HFFc6 (cell line): ENCODE results near the gene METRN. TPM values are rescaled to one million over a fixed set of nuclear protein-coding genes. Genes with fewer than 3 reads are reported as not detected.

Experiments
- DNase-seq: peaks from one replicate; pipeline ENCODE4 v3.0.0-alpha.2; 2018
- H3K27ac Mint-ChIP-seq: 2 replicates; pipeline ENCODE4 v1.8.0; 2020; ENCODE audit warnings: mild to moderate bottlenecking, mixed read lengths
- H3K27me3 Mint-ChIP-seq: 2 replicates; pipeline ENCODE4 v1.8.0; 2021; ENCODE audit warnings: mild to moderate bottlenecking, moderate library complexity, mixed read lengths; ENCODE audit not compliant: insufficient read depth
- H3K36me3 Mint-ChIP-seq: 2 replicates; pipeline ENCODE4 v1.8.0; 2021; ENCODE audit warnings: low read depth, mixed read lengths
- H3K4me1 Mint-ChIP-seq: 2 replicates; pipeline ENCODE4 v1.8.0; 2020; ENCODE audit warnings: low read depth, mixed read lengths
- H3K4me3 Mint-ChIP-seq: 2 replicates; pipeline ENCODE4 v1.8.0; 2020; ENCODE audit warnings: mild to moderate bottlenecking, moderate library complexity, mixed read lengths
- H3K9me3 Mint-ChIP-seq: 2 replicates; pipeline ENCODE4 v1.8.0; 2020; ENCODE audit warnings: mild to moderate bottlenecking, mixed read lengths
- CTCF ChIP-seq: fragments of 200-600 bp; sonication (generic); IDR thresholded peaks from 2 replicates; pipeline ENCODE4 v1.5.0; 2021; ENCODE audit warnings: antibody characterized with exemption, mild to moderate bottlenecking
- total RNA-seq, 6 experiments: library from RNA; stranded (reverse); fragmentation: NEBNext Ultra II Directional; extraction: Animal tissue kit (Norgen Biotek cat#: 25700); gene quantifications; 2 replicates in 1 of 6; 3 replicates in 5 of 6; pipeline ENCODE4 v1.2.3, GENCODE V29; 2021

Gene METRN
- total RNA-seq, 6 experiments from 2014 or later: 61.5 to 103 (median 70.4) TPM

- no peak for DNase-seq
- Mint-ChIP-seq H3K27ac (no peak overlapping the region), H3K9me3 (no peaks in the 10 kb centered on the region), H3K4me1 (no peaks in the 10 kb centered on the region; the same call in 1 of the 2 replicates), H3K27me3 (peaks cover 5% of the 10 kb centered on the region), H3K36me3 (no peaks in the 10 kb centered on the region), H3K4me3 (no peak overlapping the region)
- peak; percentile 48 for TF ChIP-seq CTCF
These were observed 49.3 kb downstream of the METRN start for GRCh38 chr16:764184-764750.

GRCh38 chr16:764848-765487 lies 50.0 kb downstream of the METRN start:
- no peaks in the 10 kb centered on the region; the same call in 1 of the 2 replicates for H3K4me1 Mint-ChIP-seq
- H3K27ac Mint-ChIP-seq: no peak overlapping the region
- TF ChIP-seq CTCF: no peak
- H3K36me3 Mint-ChIP-seq: no peaks in the 10 kb centered on the region
- no peak overlapping the region for H3K4me3 Mint-ChIP-seq
- peaks cover under 1% of the 10 kb centered on the region; the same call in 1 of the 2 replicates for H3K27me3 Mint-ChIP-seq
- DNase-seq: no peak
- no peaks in the 10 kb centered on the region for H3K9me3 Mint-ChIP-seq

GRCh38 chr16:765488-765865 lies 50.6 kb downstream of the METRN start:
- H3K4me3 Mint-ChIP-seq: no peak overlapping the region
- DNase-seq: no peak
- H3K36me3 Mint-ChIP-seq: no peaks in the 10 kb centered on the region
- no peaks in the 10 kb centered on the region for H3K27me3 Mint-ChIP-seq
- no peak overlapping the region for H3K27ac Mint-ChIP-seq
- no peaks in the 10 kb centered on the region for H3K9me3 Mint-ChIP-seq
- no peaks in the 10 kb centered on the region for H3K4me1 Mint-ChIP-seq
- no peak for TF ChIP-seq CTCF

- Mint-ChIP-seq H3K4me1 (no peaks in the 10 kb centered on the region), H3K9me3 (no peaks in the 10 kb centered on the region), H3K36me3 (no peaks in the 10 kb centered on the region), H3K4me3 (no peak overlapping the region), H3K27me3 (no peaks in the 10 kb centered on the region), H3K27ac (no peak overlapping the region)
- TF ChIP-seq CTCF: no peak
- DNase-seq: no peak
These were observed 51.3 kb downstream of the METRN start for GRCh38 chr16:766008-766819.

- no peak for DNase-seq
- no peak overlapping the region for H3K4me3 Mint-ChIP-seq
- no peaks in the 10 kb centered on the region for H3K4me1 Mint-ChIP-seq
- no peaks in the 10 kb centered on the region for H3K36me3 Mint-ChIP-seq
- no peaks in the 10 kb centered on the region for H3K9me3 Mint-ChIP-seq
- no peak for TF ChIP-seq CTCF
- no peaks in the 10 kb centered on the region for H3K27me3 Mint-ChIP-seq
- H3K27ac Mint-ChIP-seq: no peak overlapping the region
These were observed 52.1 kb downstream of the METRN start for GRCh38 chr16:766820-767640.
